IPS-15b (cell line): ENCODE results near the gene FREM1.

Experiments used
- H3K27me3 ChIP-seq: one replicate; pipeline ENCODE4 v1.6.1; 2013; ENCODE audit warnings: low read length; ENCODE audit not compliant: control insufficient read depth, insufficient read depth
- H3K36me3 ChIP-seq: one replicate; pipeline ENCODE4 v1.6.1; 2013; ENCODE audit warnings: low read length; ENCODE audit not compliant: control insufficient read depth, insufficient read depth
- H3K4me1 ChIP-seq: one replicate; pipeline ENCODE4 v1.6.1; 2013; ENCODE audit warnings: mild to moderate bottlenecking, low read length; ENCODE audit not compliant: control insufficient read depth, insufficient read depth
- H3K4me3 ChIP-seq: one replicate; pipeline ENCODE4 v1.5.1; 2013; ENCODE audit warnings: low read depth, low read length
- H3K9ac ChIP-seq: one replicate; pipeline ENCODE4 v1.6.1; 2013; ENCODE audit warnings: low read depth, mild to moderate bottlenecking, low read length
- H3K9me3 ChIP-seq: one replicate; pipeline ENCODE4 v1.6.1; 2013; ENCODE audit warnings: mild to moderate bottlenecking, low read length; ENCODE audit not compliant: control insufficient read depth, insufficient read depth

The FREM1 gene

DNA sequence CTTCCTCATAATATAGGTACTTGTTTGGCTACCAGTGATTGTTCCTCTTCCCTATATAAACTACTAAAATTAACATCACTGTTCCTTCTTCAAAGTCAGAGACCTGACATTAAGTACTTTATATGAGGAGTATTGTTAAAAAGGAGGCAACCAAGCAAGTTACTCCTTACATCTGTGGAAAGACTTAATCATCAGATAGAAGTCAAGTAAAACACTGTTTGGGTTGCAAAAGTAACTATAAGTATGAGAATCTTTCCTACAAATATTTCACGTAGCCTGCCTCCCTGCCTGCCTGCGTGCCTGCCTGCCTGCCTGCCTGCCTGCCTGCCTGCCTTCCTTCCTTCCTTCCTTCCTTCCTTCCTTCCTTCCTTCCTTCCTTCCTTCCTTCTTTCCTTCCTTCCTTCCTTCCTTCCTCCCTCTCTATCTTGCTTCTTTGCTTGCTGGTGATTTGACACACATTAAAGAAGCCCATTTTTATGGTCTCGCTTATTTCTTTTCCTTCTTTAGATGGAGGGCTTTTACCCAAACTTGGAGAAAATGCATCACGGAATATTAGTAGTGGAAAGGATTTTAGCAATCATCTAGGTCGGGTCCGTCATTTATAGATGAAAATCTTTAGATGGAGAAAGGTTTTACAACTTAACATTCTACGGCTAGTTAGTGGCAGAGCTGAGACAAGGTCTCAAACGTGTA is 190.9 kb downstream of the FREM1 start:
- Histone ChIP-seq H3K9me3 (no peaks in the 10 kb centered on the region), H3K36me3 (no peaks in the 10 kb centered on the region), H3K4me3 (no peak overlapping the region), H3K9ac (no peak overlapping the region), H3K4me1 (peaks cover 10% of the 10 kb centered on the region), H3K27me3 (peaks cover 74% of the 10 kb centered on the region)

DNA sequence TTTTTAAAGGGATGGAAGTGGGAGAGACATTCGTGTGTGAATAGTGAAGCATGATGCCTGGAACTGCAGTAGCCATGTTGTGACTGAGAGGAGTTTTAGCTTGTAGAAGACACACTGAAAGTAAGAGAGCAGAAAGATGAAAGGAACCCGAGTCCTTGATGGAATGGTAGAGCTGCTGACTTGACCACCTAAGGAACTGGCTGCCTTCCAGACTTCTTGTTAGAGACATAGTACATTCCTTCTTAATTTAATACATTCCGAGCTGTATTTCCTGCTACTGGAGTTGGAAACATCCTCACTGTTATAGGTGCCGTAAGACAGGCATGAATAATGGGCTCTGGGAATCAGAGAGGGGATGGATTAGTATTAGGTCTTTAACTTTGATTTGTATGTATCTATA is 195.1 kb downstream of the FREM1 start:
- H3K36me3 ChIP-seq, result no peaks in the 10 kb centered on the region
- no peaks in the 10 kb centered on the region for H3K9me3 ChIP-seq

DNA sequence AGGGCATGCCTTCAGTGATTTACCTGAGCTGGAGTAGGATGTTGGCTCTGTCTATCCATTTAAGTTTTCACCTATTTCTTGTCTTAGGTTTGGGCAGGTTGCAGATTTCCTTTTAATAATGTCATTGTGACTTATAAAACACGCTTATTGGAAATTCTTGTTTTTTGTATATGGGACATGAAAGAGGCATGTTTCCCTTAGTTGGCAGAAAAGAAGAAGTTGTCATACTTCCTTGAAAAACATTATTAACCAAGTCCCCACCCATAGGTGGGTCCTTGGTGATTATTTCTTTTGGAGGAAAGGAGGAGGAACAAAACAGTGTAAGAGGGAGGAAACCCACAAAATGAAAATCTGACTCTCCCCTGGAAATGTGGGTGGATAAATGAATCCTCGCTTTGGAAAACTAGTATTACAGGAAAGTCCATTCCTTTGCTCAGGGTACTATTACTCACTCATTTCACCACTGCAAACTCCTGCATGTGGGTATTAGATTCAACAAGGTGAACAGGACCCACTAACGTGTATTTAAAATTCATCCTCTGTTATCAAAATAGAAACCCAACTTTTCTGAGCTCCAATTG is 197.0 kb downstream of the FREM1 start:
- Histone ChIP-seq H3K9ac (no peak overlapping the region), H3K9me3 (no peaks in the 10 kb centered on the region), H3K4me1 (no peaks in the 10 kb centered on the region), H3K27me3 (peaks cover 14% of the 10 kb centered on the region), H3K4me3 (no peak overlapping the region), H3K36me3 (no peaks in the 10 kb centered on the region)

More for the DNA sequence above, 195.1 kb downstream of the FREM1 start:
- no peak overlapping the region for H3K4me3 ChIP-seq
- no peaks in the 10 kb centered on the region for H3K4me1 ChIP-seq
- peaks cover 32% of the 10 kb centered on the region for H3K27me3 ChIP-seq
- H3K9ac ChIP-seq, result no peak overlapping the region

DNA sequence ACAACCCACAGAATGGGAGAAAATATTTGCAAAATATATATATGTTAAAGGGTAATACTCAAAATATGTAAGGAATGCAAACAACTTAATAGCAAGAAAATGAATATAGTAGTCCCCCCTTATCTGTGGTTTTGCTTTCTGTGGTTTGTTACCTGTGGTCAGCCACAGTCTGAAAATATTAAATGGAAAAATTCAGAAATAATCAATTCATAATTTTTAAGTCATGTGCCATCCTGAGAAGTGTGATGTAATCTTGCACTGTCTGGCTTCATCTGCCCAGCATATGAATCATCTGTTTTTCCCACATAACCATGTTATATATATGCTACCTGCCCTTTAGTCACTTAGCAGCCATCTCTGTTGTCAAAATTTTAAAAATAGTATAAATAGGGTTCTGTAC is 199.4 kb downstream of the FREM1 start:
- no peaks in the 10 kb centered on the region for H3K4me1 ChIP-seq
- H3K9me3 ChIP-seq, result no peaks in the 10 kb centered on the region
- no peaks in the 10 kb centered on the region for H3K36me3 ChIP-seq
- no peak overlapping the region for H3K9ac ChIP-seq
- H3K4me3 ChIP-seq, result no peak overlapping the region
- H3K27me3 ChIP-seq, result no peaks in the 10 kb centered on the region

DNA sequence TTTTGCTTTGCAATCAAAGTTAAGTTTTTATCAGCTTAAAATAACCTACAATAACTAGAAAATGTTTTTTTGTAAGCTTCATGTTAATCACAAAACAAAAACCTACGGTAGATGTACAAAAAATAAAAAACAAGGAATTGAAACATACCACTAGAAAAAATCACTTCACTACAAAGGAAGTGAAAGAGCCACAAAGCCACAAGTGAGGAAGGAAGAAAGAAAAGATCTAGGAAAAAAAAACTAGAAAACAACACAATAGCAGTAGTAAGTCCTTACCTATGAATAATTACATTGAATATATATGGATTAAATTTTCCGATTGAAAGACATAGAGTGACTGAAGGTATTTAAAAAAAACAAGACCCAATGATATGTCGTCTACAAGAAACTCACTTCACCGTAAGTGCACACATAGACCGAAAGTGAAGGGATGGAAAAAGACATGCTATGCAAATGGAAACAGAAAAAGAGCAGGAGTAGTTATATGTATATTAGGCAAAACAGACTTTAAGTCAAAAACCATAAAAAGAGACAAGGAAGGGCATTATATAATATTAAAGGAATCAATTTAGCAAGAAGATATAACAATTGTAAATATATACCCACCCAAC is 203.6 kb downstream of the FREM1 start:
- no peaks in the 10 kb centered on the region for H3K4me1 ChIP-seq
- H3K9ac ChIP-seq, result no peak overlapping the region
- no peaks in the 10 kb centered on the region for H3K9me3 ChIP-seq
- H3K27me3 ChIP-seq, result no peaks in the 10 kb centered on the region
- no peaks in the 10 kb centered on the region for H3K36me3 ChIP-seq
- H3K4me3 ChIP-seq, result no peak overlapping the region

DNA sequence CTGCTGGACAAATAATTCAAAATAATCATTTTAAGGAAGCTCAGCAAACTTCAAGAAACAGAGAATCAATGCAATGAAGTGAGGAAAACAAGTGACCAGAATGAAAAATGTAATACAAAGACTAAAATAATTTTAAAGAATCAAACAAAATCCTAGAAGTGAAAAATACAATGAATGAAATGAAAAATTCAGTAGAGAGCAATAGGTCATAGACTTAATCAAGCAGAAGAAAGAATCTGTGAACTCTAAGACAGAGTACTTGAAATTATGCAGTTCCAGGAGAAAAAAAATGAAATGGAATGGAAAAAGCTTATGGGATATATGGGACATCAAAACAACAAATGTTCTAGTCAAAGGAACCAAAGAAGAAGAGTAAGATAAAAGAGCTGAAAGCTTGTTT is 205.1 kb downstream of the FREM1 start:
- no peak overlapping the region for H3K4me3 ChIP-seq
- H3K27me3 ChIP-seq, result no peaks in the 10 kb centered on the region
- H3K9me3 ChIP-seq, result no peaks in the 10 kb centered on the region
- no peak overlapping the region for H3K9ac ChIP-seq
- H3K36me3 ChIP-seq, result no peaks in the 10 kb centered on the region
- H3K4me1 ChIP-seq, result no peaks in the 10 kb centered on the region

DNA sequence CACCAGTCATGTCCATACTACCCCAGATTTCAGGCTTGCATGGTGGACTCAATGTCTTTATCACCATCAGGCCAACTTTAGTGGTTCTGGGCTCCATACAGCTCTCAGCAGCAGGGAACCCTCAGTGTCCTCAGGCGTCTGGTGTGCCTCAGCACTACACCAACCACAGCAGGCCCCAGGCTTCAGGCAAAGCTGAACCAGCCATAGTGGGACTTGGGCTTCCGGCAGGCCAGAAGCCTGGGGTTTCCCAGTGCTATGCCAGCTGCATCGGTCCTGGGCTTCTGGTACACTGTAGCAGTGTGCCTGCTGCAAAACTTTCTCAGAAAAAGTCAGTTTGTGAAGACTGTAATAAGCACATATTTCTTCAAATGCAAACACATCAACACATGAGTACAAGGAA is 205.9 kb downstream of the FREM1 start:
- H3K9ac ChIP-seq, result no peak overlapping the region
- H3K9me3 ChIP-seq, result no peaks in the 10 kb centered on the region
- no peak overlapping the region for H3K4me3 ChIP-seq
- H3K27me3 ChIP-seq, result no peaks in the 10 kb centered on the region
- H3K4me1 ChIP-seq, result no peaks in the 10 kb centered on the region
- H3K36me3 ChIP-seq, result no peaks in the 10 kb centered on the region

DNA sequence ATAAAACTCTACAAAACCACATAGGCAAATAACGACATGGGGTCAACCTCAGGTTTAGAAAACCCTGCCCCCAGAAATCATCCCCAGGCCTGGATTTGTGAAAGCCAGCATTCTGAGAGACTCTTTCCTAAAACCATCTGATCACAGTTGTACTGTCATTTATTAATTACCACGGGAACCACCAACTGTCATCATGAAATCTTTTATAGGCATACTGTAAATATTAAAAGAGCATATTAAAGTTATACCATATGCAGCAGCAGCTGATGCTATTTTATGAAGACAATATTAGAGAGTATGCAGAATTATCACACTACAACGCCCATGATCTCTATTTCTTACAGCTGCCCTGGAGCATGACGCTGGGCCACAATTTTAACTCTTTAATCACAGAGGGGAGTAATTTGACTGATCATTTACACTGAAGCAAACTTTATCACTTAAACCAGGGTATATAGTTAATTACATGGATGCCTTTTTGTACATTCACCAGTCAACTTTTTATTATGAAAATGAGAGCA is 208.0 kb downstream of the FREM1 start:
- Histone ChIP-seq H3K4me1 (no peaks in the 10 kb centered on the region), H3K9me3 (no peaks in the 10 kb centered on the region), H3K36me3 (no peaks in the 10 kb centered on the region), H3K27me3 (peaks cover under 1% of the 10 kb centered on the region), H3K9ac (no peak overlapping the region), H3K4me3 (no peak overlapping the region)

DNA sequence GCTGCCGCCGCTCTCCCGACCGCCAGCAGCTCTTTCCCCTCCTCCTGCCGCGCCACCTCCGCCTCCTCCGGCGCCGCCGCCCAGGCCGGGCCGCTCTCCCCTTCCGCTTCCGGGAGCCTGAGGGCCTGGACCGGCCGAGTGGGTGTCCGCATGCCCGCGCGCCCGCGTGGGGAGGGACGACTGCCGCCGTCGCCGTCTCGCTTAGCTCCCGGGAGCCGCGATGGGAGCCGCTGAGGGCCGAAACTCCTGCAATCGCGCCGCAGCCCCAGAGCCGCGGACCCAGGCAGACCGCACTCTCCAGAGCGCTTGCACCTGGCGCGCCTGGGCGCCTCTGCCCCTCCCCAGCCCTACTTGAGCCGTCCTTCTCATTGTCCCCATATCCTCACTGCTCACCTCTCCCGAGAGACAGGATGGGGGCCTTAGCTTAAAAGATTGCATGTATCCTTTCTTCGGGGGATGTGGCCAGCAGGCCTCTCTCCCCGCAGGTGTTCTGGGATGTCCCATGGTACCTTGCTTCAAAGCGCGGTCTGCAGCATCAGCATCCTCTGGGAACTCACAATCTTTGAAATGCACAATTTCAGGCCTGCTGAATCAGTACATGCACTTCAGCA is 216.9 kb downstream of the FREM1 start, which contains the start of gene ZDHHC21:
TSS of gene ZDHHC21 (minus strand) at position 182 of the 611 bp plus-strand sequence. CDS start 19,092 bp downstream, outside the sequence.
- Histone ChIP-seq H3K36me3 (no peaks in the 10 kb centered on the region), H3K9me3 (no peaks in the 10 kb centered on the region), H3K27me3 (peaks cover 10% of the 10 kb centered on the region), H3K4me3 (peak within 1 kb of the TSS; percentile 78), H3K9ac (peak within 1 kb of the TSS; percentile 55), H3K4me1 (no peaks in the 10 kb centered on the region)

DNA sequence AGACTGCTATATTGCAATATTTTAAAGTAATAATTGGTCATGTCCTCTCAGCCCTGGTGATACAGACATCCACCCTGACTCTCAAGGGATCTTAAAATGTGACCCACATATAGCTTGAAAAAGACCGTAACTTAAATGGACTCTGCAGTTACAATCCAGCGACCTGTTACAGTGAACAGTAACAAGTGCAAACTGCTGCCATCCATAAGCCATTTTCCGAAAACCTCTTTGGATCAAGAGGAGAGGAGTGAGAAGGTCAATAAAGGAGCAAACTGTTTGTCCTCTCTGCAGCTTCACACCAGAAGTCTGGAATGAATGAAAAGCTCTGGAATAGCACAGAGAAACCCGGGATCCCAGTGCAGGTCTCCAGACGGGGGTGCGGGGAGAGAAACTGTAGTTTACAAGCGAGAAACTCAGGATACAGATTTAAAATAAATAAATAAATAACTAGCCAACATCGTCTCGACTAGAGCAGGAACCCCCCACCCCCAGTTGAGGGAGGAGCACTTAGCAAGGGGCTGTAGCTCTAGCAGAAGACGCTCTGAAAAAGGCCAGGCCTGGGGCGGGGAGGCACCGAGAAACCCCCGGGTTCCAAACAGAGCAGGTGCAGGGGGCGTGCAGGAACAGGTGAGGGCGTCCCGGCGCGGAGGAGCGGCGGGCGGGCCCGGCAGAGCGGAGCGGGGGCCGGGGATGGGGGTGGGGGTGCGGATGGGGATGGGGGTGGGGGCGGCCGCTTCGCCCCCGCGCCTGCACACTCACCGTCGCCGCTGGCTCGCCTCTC is 217.6 kb downstream of the FREM1 start:
- Histone ChIP-seq H3K9ac (no peak overlapping the region), H3K4me1 (no peaks in the 10 kb centered on the region), H3K9me3 (no peaks in the 10 kb centered on the region), H3K4me3 (peak overlapping the region; percentile 78), H3K27me3 (peaks cover 10% of the 10 kb centered on the region), H3K36me3 (no peaks in the 10 kb centered on the region)
